Large intestine (tissue), 3 donors: ENCODE data around the gene ALS2CL. TPM values are rescaled to one million over a fixed set of nuclear protein-coding genes. Genes with fewer than 3 reads are reported as not detected.

ENCODE experiments used
- DNase-seq, 2 donors: peaks; one replicate each; pipeline versions ENCODE4 v3.0.0 to v3.0.0-alpha.2; 2013
- H3K27ac ChIP-seq: one replicate; pipeline ENCODE4 v1.5.1; 2013; ENCODE audit warnings: low read length
- H3K27me3 ChIP-seq: 2 replicates; pipeline ENCODE4 v1.6.1; 2013; ENCODE audit warnings: low read length; ENCODE audit not compliant: control insufficient read depth, insufficient read depth
- H3K36me3 ChIP-seq: 2 replicates; pipeline ENCODE4 v1.6.1; 2013; ENCODE audit warnings: low read length; ENCODE audit not compliant: control insufficient read depth, insufficient read depth
- H3K4me1 ChIP-seq: one replicate; pipeline ENCODE4 v1.6.1; 2013; ENCODE audit warnings: low read length; ENCODE audit not compliant: control insufficient read depth, insufficient read depth
- H3K4me3 ChIP-seq: one replicate; pipeline ENCODE4 v1.5.1; 2013; ENCODE audit warnings: low read length
- H3K9me3 ChIP-seq: one replicate; pipeline ENCODE4 v1.6.1; 2013; ENCODE audit warnings: mild to moderate bottlenecking, low read depth, low read length, moderate library complexity; ENCODE audit not compliant: control insufficient read depth
- WGBS: methylation state at CpG from one replicate; pipeline ENCODE4 v1.1.5; 2013; ENCODE audit warnings: low lambda C conversion rate; ENCODE audit not compliant: insufficient coverage; 5-methylcytosine and 5-hydroxymethylcytosine counted together
- polyA plus RNA-seq: library from polyadenylated mRNA; unstranded; fragments of 120-200 nt; gene quantifications from one replicate; pipeline ENCODE4 v1.2.1, GENCODE V29; 2013

The ALS2CL gene
- polyA plus RNA-seq, 1 donor = 30.8 TPM

DNA sequence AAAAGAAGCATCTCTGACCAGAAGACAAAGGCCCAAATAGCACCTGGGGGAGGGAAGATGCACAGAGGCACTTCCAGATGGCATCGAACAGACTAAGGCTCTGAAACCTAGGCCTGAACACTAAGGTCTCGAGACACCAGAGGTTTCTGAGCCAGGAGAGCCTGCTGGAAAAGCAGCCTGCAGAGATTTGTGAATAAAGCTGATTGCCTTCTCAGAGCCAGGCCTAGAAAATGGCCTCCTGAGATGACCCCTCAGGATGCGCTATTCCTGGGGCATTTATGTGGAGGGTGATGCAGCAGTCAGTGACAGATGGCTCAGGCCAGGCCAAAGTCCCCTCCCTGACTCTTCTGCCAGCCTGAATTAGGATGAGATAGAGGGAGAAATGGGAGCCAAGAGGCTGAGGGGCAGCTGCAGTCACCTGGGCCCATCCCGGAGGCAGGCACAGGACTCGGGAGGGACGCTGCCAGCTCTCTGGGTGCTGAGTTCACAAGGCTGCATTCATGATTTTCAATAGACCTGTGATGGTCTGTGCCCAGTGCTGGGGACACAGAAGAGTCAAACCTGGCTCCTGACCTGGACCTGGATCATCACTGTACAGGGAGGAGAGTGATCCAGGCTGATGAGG, 17.3 kb upstream of the ALS2CL start:
- H3K27ac ChIP-seq = no peak overlapping the region
- H3K36me3 ChIP-seq = no peaks in the 10 kb centered on the region
- peaks cover 13% of the 10 kb centered on the region for H3K4me1 ChIP-seq
- no peak overlapping the region for H3K4me3 ChIP-seq
- H3K9me3 ChIP-seq = no peaks in the 10 kb centered on the region
- no CpG with 5 or more reads among the region's 6 CpGs for WGBS
- DNase-seq = no peak
- H3K27me3 ChIP-seq = no peaks in the 10 kb centered on the region

- H3K27ac ChIP-seq = no peak overlapping the region
Measured at GRCh38 chr3:46710229-46710628, 16.8 kb upstream of the ALS2CL start.

DNA sequence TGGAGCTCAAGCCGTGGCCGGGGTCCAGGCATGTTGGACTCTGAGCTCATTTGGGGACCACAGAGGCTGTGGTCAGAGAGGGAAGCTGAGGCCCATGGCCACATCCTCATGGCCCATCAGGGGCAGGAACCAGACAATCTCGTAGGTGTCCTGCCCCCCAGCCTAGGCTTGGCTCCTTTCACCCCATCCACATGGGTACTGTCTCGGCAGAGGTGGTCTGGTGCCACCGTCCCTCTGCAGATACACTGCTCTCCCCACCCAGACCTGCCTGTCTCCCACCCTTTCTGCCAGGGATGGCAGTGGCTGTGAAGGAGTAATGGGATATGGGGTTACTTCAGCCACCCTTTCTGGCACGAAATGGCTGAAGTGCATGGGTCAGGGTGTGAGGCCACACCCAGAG, 16.2 kb upstream of the ALS2CL start:
- Histone ChIP-seq H3K9me3 (no peaks in the 10 kb centered on the region), H3K36me3 (no peaks in the 10 kb centered on the region), H3K4me3 (no peak overlapping the region), H3K27me3 (no peaks in the 10 kb centered on the region), H3K4me1 (peaks cover 20% of the 10 kb centered on the region), H3K27ac (no peak overlapping the region)
- no peak for DNase-seq
- WGBS = no CpG with 5 or more reads among the region's 6 CpGs

More at GRCh38 chr3:46710229-46710628, 16.8 kb upstream of the ALS2CL start:
- DNase-seq = no peak
- Histone ChIP-seq H3K36me3 (no peaks in the 10 kb centered on the region), H3K27me3 (no peaks in the 10 kb centered on the region), H3K4me3 (no peak overlapping the region), H3K4me1 (peaks cover 18% of the 10 kb centered on the region), H3K9me3 (no peaks in the 10 kb centered on the region)
- whole genome bisulfite sequencing = no CpG with 5 or more reads among the region's 7 CpGs

GRCh38 chr3:46709157-46709654, 15.7 kb upstream of the ALS2CL start:
- no peak overlapping the region for H3K4me3 ChIP-seq
- WGBS = 60% methylated on average over 1 of the region's 7 CpGs
- peaks cover 20% of the 10 kb centered on the region for H3K4me1 ChIP-seq
- no peaks in the 10 kb centered on the region for H3K9me3 ChIP-seq
- DNase-seq = no peak
- H3K36me3 ChIP-seq = no peaks in the 10 kb centered on the region
- no peaks in the 10 kb centered on the region for H3K27me3 ChIP-seq
- H3K27ac ChIP-seq = no peak overlapping the region

GRCh38 chr3:46708401-46709156, 15.1 kb upstream of the ALS2CL start:
- peaks cover 20% of the 10 kb centered on the region for H3K4me1 ChIP-seq
- H3K27ac ChIP-seq = no peak overlapping the region
- H3K27me3 ChIP-seq = no peaks in the 10 kb centered on the region
- DNase-seq = no peak
- no peaks in the 10 kb centered on the region for H3K9me3 ChIP-seq
- H3K4me3 ChIP-seq = no peak overlapping the region
- no peaks in the 10 kb centered on the region for H3K36me3 ChIP-seq
- no CpG with 5 or more reads among the region's 11 CpGs for WGBS

- no peak overlapping the region for H3K4me3 ChIP-seq
- H3K4me1 ChIP-seq = peaks cover 20% of the 10 kb centered on the region
- WGBS = no CpG with 5 or more reads among the region's 7 CpGs
- DNase-seq = no peak
- H3K9me3 ChIP-seq = no peaks in the 10 kb centered on the region
- H3K27ac ChIP-seq = no peak overlapping the region
- peaks cover 6% of the 10 kb centered on the region for H3K27me3 ChIP-seq
- no peaks in the 10 kb centered on the region for H3K36me3 ChIP-seq
Measured at GRCh38 chr3:46707601-46708011, 14.1 kb upstream of the ALS2CL start.

- no peak overlapping the region for H3K4me3 ChIP-seq
- WGBS = no CpG with 5 or more reads among the region's 13 CpGs
- no peak for DNase-seq
- no peak overlapping the region for H3K27ac ChIP-seq
- H3K9me3 ChIP-seq = no peaks in the 10 kb centered on the region
- peaks cover 12% of the 10 kb centered on the region for H3K27me3 ChIP-seq
- H3K36me3 ChIP-seq = no peaks in the 10 kb centered on the region
- peaks cover 20% of the 10 kb centered on the region for H3K4me1 ChIP-seq
Measured at GRCh38 chr3:46706771-46707582, 13.5 kb upstream of the ALS2CL start.

- no peaks in the 10 kb centered on the region for H3K36me3 ChIP-seq
- DNase-seq = no peak
- no peak overlapping the region for H3K27ac ChIP-seq
- peaks cover 19% of the 10 kb centered on the region for H3K27me3 ChIP-seq
- no peaks in the 10 kb centered on the region for H3K9me3 ChIP-seq
- no CpG with 5 or more reads among the region's 19 CpGs for WGBS
- H3K4me1 ChIP-seq = peaks cover 11% of the 10 kb centered on the region
- H3K4me3 ChIP-seq = no peak overlapping the region
Measured at GRCh38 chr3:46705751-46706552, 12.5 kb upstream of the ALS2CL start.

- peak; percentile 59 to 61 for DNase-seq
- Histone ChIP-seq H3K9me3 (no peaks in the 10 kb centered on the region), H3K36me3 (no peaks in the 10 kb centered on the region), H3K27ac (no peak overlapping the region), H3K27me3 (peaks cover 23% of the 10 kb centered on the region), H3K4me3 (no peak overlapping the region), H3K4me1 (peaks cover 8% of the 10 kb centered on the region)
- WGBS = no CpG with 5 or more reads among the region's 4 CpGs
Measured at GRCh38 chr3:46705022-46705530, 11.6 kb upstream of the ALS2CL start.
